Skeletal muscle satellite cell (primary cell): Measurements from ENCODE around the gene CDK6.
"Not testable (repeated sequence)": the region's sequence is repeated elsewhere in the genome, so short reads cannot be mapped to it uniquely, and the experiment has no call there.

Experiments used
- H3K27me3 ChIP-seq: 2 replicates; pipeline ENCODE4 v1.7.0; 2013; ENCODE audit warnings: low read length; ENCODE audit not compliant: control insufficient read depth, insufficient read depth
- H3K36me3 ChIP-seq: 2 replicates; pipeline ENCODE4 v1.7.0; 2013; ENCODE audit warnings: mild to moderate bottlenecking, control low read depth, low read length; ENCODE audit not compliant: insufficient read depth
- H3K4me1 ChIP-seq: 2 replicates; pipeline ENCODE4 v1.7.0; 2013; ENCODE audit warnings: low read length; ENCODE audit not compliant: control insufficient read depth, insufficient read depth
- H3K4me2 ChIP-seq: 2 replicates; pipeline ENCODE4 v1.7.0; 2013; ENCODE audit warnings: mild to moderate bottlenecking, low read length
- H3K4me3 ChIP-seq: 2 replicates; pipeline ENCODE4 v1.7.0; 2013; ENCODE audit warnings: low read length
- H3K9ac ChIP-seq: 2 replicates; pipeline ENCODE4 v1.7.0; 2013; ENCODE audit warnings: mild to moderate bottlenecking, low read depth, low read length, moderate library complexity
- H3K9me3 ChIP-seq: replicated peaks from 2 replicates; pipeline ENCODE4 v1.7.0; 2013; ENCODE audit warnings: mild to moderate bottlenecking, control low read depth, low read length

CDK6 gene

GRCh38 chr7:92766461-92767003 is 69.8 kb downstream of the CDK6 start:
- Histone ChIP-seq H3K9ac (peak overlapping the region; percentile 74), H3K4me3 (peak overlapping the region; percentile 43), H3K4me1 (peaks cover 82% of the 10 kb centered on the region), H3K27me3 (no peaks in the 10 kb centered on the region), H3K36me3 (peaks cover 6% of the 10 kb centered on the region), H3K9me3 (no peaks in the 10 kb centered on the region), H3K4me2 (peak overlapping the region; percentile 71)

- Histone ChIP-seq H3K4me2 (peak overlapping the region; percentile 71), H3K4me3 (peak overlapping the region; percentile 43), H3K36me3 (peaks cover 4% of the 10 kb centered on the region), H3K9me3 (no peaks in the 10 kb centered on the region), H3K9ac (peak overlapping the region; percentile 74), H3K4me1 (peaks cover 86% of the 10 kb centered on the region), H3K27me3 (no peaks in the 10 kb centered on the region)
Measured at GRCh38 chr7:92765725-92766124, 70.6 kb downstream of the CDK6 start.

GRCh38 chr7:92763636-92764423 is 72.5 kb downstream of the CDK6 start:
- Histone ChIP-seq H3K27me3 (no peaks in the 10 kb centered on the region), H3K4me3 (no peak overlapping the region), H3K36me3 (no peaks in the 10 kb centered on the region), H3K4me2 (peak overlapping the region; percentile 14), H3K4me1 (peaks cover 76% of the 10 kb centered on the region), H3K9ac (no peak overlapping the region), H3K9me3 (no peaks in the 10 kb centered on the region)

GRCh38 chr7:92762851-92763250 is 73.5 kb downstream of the CDK6 start:
- Histone ChIP-seq H3K4me1 (peaks cover 67% of the 10 kb centered on the region), H3K9me3 (no peaks in the 10 kb centered on the region), H3K36me3 (no peaks in the 10 kb centered on the region), H3K27me3 (no peaks in the 10 kb centered on the region), H3K4me3 (no peak overlapping the region), H3K9ac (no peak overlapping the region), H3K4me2 (no peak overlapping the region)

GRCh38 chr7:92761391-92762097 is 74.8 kb downstream of the CDK6 start:
- H3K36me3 ChIP-seq: no peaks in the 10 kb centered on the region
- peaks cover 54% of the 10 kb centered on the region for H3K4me1 ChIP-seq
- no peaks in the 10 kb centered on the region for H3K27me3 ChIP-seq
- no peak overlapping the region for H3K4me3 ChIP-seq
- peak overlapping the region; percentile 1 for H3K9ac ChIP-seq
- no peaks in the 10 kb centered on the region for H3K9me3 ChIP-seq
- H3K4me2 ChIP-seq: no peak overlapping the region

GRCh38 chr7:92758796-92759431 is 77.5 kb downstream of the CDK6 start:
- Histone ChIP-seq H3K4me2 (no peak overlapping the region), H3K9ac (no peak overlapping the region), H3K36me3 (no peaks in the 10 kb centered on the region), H3K4me1 (peaks cover 43% of the 10 kb centered on the region), H3K4me3 (no peak overlapping the region), H3K27me3 (no peaks in the 10 kb centered on the region), H3K9me3 (no peaks in the 10 kb centered on the region)

GRCh38 chr7:92757311-92757910 is 79.0 kb downstream of the CDK6 start:
- H3K9ac ChIP-seq, H3K36me3 ChIP-seq, H3K27me3 ChIP-seq, H3K4me3 ChIP-seq, H3K9me3 ChIP-seq, H3K4me2 ChIP-seq: not testable (repeated sequence)
- peaks cover 40% of the 10 kb centered on the region for H3K4me1 ChIP-seq

- H3K4me1 ChIP-seq: peaks cover 41% of the 10 kb centered on the region
- no peaks in the 10 kb centered on the region for H3K9me3 ChIP-seq
- H3K4me3 ChIP-seq: no peak overlapping the region
- H3K27me3 ChIP-seq: no peaks in the 10 kb centered on the region
- no peak overlapping the region for H3K4me2 ChIP-seq
- no peaks in the 10 kb centered on the region for H3K36me3 ChIP-seq
- H3K9ac ChIP-seq: peak overlapping the region; percentile 8
Measured at GRCh38 chr7:92755680-92756079, 80.7 kb downstream of the CDK6 start.

- H3K4me3 ChIP-seq: no peak overlapping the region
- H3K4me1 ChIP-seq: peaks cover 48% of the 10 kb centered on the region
- H3K4me2 ChIP-seq: no peak overlapping the region
- H3K27me3 ChIP-seq: no peaks in the 10 kb centered on the region
- peak overlapping the region; percentile 8 for H3K9ac ChIP-seq
- H3K36me3 ChIP-seq: no peaks in the 10 kb centered on the region
- no peaks in the 10 kb centered on the region for H3K9me3 ChIP-seq
Measured at GRCh38 chr7:92754919-92755581, 81.3 kb downstream of the CDK6 start.

GRCh38 chr7:92753614-92754013 is 82.8 kb downstream of the CDK6 start:
- H3K4me1 ChIP-seq: peaks cover 57% of the 10 kb centered on the region
- no peak overlapping the region for H3K9ac ChIP-seq
- H3K4me3 ChIP-seq: no peak overlapping the region

More at GRCh38 chr7:92753614-92754013, 82.8 kb downstream of the CDK6 start:
- no peaks in the 10 kb centered on the region for H3K9me3 ChIP-seq
- H3K27me3 ChIP-seq: no peaks in the 10 kb centered on the region
- H3K4me2 ChIP-seq: no peak overlapping the region
- no peaks in the 10 kb centered on the region for H3K36me3 ChIP-seq
